Renal cortical epithelial cell (primary cell): Measurements from ENCODE around the gene RFLNA. TPM values are rescaled to one million over a fixed set of nuclear protein-coding genes. Genes with fewer than 3 reads are reported as not detected.
"Not testable (repeated sequence)": the region's sequence is repeated elsewhere in the genome, so short reads cannot be mapped to it uniquely, and the experiment has no call there.

Experiments used
- DNase-seq: peaks from one replicate; pipeline ENCODE4 v3.0.0-alpha.2; 2011; ENCODE audit warnings: low read depth
- total RNA-seq: library from RNA; depleted of rRNA; stranded (reverse); fragments of >200 nt; gene quantifications from 2 replicates; pipeline ENCODE4 v1.2.3, GENCODE V29; 2014

The RFLNA gene
- total RNA-seq, 1 donor from 2014 or later, result 19.2 TPM

DNA sequence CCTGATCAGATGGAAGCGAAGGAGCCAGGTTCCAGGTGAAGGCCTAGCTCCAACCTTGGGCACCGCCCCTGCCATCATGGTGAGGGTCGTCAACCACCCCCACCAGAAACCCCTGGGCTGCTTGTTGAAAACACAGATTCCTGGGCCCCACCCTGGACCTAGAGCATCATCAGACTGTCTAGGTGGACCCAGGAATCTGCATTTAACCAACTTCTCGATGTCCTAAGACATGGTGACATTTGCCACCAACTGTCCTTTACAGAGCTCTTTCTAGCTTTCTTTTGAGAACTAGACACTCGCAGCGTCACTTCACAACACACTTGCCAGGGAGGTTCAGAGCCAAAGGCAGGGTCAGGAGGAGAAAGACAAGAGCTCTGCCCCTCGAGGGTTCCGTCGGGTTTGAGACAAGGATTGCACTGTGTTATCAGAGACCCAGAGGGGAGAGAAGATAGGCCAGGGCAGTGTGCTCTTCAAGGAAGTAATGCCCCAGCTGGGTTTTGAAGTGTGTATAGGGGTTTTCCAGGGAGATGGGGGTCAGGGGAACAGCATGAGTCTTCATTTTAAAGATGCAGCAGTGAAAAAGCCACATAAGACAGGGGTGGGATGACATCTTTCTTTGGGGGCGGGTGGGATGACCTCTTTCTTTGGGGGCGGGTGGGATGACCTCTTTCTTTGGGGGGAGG lies 24.6 kb downstream of the RFLNA start:
- no peak for DNase-seq

DNA sequence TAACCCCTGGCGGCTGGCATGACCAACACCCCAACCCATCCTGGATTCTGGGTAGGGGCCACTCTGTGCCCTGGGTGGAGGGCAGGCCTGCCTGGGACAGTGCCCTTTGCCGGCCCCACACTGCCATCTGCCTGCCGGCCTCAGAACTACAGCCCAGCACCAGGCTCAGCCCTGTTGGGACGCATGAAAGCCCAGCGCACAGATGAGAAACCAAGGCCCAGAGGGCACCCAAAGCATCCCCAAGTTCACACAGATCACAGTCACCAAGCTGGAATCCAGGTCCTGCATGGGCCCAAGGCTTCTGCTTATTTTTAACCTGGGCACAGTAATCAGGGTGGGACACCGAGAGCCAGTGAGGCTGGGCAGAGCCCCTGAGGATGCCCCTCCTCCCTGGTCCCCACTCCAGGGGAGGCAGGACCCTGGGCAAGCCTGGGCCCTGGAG lies 26.2 kb downstream of the RFLNA start:
- peak; percentile 16 for DNase-seq

DNA sequence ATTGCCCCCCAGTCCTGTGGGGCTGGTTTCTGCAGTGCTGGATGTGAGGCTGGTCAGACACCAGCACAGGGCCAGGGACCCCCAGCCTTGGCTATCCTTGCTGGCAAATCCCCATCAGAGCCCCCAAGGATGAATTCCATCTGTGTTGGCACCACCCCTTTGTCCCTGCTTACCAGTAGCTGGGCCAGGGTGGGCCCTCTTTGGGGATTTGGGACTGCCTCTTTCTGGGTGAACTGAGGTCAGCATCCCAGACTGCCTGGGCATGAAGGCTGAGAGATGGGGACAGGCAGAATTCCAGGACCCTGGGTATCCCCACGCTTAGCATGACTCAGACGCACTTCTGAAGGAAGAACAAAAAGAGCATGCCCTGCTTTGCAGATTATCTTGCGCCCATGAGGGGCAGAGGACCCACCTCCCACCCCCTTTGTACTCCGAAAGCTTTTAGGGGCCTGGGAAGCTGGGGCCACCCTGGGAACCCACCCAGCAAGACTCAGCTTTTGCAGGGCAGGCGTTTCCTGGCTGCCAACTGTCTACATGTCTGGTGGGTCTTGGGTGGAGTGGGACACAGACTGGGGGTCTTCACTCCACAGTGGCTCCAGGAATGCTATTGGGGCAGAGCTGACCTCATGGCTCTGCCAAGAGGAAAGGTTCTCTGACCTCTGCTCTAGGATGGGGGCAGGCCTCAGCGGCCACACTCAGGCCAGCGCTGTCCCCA lies 26.8 kb downstream of the RFLNA start:
- DNase-seq, result no peak

DNA sequence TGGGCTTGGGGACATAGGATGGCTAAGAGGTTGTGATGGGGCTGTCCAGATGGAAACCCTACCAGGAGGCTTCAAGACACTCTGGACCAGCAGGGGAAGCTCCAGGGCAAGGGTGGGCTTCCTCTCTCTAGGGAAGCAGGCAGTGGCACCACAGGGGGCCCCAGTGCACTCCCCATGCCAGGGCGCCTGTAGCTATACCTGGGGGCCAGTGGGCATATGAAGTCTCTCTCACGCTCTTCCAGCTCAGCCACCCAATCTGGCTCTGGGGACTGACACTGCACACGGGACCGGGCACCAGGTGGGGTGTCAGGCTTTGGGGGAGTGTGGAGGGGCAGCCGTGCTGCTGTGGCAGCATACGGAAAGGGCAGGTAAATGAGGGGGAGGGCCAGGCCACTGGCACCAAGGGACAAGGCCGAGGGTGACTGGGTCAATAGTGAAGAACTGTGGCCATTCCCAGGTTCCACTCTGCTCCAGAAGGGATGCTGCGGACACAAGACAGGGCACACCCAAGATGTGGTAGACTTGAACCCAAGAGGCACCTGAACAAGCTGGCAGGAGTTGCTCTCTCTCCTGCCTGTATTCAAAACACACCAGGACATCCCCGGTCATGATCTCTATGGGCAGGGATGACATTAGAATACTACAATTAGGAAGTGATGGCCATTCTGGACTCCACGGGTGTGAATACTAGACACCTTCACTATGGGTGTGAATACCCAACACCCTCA lies 27.5 kb downstream of the RFLNA start:
- no peak for DNase-seq

DNA sequence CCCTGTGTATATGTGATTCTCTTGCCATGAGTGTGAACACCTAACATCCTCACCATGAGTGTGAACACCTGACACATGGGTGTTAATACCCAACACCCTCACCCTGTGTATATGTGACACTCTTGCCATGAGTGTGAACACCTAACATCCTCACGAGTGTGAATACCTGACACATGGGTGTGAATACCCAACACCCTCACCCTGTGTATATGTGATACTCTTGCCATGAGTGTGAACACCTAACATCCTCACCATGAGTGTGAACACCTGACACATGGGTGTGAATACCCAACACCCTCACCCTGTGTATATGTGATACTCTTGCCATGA lies 28.1 kb downstream of the RFLNA start:
- DNase-seq, result not testable (repeated sequence)

DNA sequence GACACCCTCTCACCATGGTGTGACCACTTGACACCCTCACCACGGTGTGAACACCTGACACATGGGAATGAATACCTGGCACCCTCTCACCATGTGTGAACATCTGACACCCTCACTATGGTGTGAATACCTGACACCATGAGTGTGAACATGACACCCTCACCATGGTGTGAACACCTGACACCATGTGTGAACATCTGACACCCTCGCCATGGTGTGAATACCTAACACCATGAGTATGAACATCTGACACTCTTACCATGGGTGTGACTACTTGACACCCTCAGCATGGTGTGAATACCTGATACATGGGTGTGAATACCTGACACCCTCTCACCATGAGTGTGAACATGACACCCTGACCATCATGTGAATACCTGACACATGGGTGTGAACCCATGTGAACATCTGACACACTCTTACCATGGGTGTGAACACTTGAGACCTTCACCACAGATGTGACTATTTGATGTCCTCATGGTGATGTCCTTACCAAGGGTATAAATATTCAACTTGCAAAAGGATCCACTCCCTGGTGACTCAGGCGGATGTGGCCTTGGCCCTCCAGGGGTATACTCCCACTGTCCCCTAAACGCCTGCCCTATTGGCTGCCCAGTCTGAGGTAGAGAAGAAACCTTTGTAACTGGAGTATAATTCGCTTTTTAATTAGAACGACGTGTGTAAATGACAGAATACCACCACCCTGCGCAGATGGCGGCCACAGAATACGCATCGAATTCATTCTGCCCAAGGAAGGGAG lies 29.1 kb downstream of the RFLNA start:
- no peak for DNase-seq

DNA sequence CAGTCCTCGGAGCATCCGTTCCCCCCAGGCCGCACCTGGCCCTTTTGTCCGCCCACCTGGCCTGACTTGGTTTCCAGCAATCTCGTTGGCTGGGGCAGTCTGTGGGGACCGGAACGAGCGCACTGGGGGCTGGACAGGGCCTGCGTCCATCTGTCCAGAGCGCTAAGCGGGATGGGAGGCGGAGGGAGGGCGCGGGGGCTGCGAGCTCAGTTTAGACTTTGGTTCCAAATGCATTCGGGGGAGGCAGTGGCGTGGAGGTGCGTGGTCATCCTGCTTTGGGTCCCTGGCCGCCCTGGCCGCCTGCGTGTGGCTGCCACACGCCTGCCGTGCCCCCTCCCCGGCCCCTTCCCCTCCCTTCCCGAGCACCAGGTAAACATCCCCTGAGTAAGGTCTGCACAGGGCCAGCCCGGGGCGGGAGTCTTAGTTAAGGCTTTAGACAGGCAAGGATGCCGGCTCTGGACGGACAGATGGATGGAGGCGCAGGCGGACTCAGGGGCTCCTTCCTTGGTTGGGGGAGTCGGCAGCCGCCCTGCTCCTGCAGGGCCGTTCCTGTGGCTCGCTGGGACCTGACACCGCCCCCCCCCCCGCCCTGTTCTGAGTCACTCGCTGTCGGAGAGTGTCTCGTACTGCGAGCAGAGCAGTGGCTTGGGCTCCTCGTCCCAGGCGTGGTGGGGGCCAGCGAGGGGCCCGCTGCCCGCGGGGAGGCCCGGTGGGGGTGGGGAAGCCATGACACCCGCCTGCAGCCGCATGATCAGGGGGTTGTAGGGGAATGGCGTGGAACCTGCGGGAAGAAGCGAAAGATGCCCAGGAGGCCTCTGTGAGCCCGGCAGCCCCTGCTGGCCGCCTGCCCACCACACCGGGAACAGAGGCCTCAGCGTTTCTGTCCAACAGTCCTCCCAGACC lies 30.2 kb downstream of the RFLNA start:
- no peak for DNase-seq

DNA sequence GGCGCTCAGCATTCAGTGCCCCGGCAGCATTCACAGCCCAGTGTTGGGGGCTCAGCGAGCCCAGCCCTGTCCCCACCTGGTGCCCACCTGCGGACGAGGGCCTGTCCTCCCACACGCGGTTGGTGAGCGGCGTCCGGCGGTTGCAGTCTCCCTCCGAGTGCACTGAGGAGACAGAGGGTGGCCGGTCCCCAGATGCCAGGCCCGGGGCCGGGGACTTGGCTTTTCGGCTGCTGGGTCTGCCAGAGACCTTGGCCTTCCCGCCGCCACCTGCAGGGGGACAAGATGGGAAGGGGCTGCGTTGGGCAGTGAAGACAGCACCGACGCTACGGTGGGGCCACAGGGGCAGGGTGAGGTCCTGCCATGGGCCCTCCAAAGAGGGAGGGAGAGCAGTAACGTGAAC lies 31.2 kb downstream of the RFLNA start:
- DNase-seq, result no peak

DNA sequence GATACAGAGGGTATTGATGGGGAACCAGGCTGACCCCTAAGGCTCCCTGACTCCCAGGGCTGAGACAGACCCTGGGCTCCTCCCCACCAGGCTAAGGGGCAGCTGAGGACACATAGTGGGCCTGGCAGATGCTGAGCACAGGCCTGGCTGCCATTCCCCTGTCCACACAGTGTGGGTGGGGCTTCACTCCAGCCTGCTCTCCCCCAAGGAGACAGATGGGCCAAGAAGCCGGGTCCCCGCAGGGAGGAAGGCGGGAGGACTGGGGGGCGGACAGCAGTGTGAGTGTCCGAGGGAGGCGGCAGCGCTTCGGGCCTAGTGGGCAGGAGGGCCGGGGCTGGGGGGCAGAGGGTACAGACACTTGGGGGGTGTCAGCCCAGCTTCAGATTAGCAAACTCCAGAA lies 32.0 kb downstream of the RFLNA start:
- no peak for DNase-seq

DNA sequence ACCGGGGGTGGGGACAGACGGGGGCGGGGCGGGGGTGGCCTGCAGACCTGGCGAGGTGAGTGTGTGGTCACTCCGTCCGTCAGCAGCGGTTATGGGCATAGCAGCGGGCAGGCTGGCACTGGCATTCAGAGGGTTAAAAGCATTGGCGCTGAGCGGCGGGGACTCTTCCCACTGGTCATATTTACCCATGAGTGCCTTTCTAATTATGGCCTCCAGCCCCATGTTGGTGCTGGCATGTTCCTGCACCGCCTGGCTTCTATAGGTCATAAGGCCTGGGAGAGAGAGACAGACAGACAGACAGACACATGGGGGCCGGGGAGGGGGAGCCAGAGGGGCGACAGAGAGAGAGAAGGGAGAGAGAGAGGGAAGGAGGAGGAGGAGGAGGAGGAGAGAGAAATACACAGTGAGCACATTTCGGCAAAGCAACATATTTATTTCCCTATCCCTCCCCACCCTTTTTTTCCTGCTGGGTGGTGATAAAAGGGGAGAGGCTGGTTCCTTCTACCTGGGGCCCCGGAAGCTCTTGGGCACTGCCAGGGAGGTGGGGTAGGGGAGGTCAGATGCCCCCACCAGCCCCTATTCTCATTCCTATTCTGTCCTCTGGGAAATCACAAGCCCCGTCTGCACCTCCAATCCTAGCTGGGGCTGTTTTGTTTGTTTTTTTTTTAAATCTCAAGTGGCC lies 32.6 kb downstream of the RFLNA start:
- no peak for DNase-seq

DNA sequence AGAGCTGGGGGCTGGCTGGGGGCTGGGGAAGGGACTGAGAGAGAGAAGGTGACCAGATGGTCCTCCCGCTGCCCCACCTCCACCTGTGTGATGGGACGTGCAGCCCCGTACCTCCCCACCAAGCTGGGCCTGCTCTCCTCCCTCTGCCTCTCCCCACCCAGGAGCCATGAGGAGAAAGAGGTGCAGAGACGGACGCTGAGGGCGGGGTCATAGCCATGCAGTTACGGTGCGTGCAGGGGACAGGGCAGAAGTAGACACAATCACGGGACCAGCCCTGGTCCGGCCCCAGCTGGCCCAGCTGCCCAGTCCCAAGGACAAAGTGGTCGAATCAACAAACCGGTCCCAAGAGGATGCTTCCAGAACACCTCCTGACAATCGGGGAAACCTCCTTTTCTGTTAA lies 33.2 kb downstream of the RFLNA start:
- DNase-seq, result no peak

DNA sequence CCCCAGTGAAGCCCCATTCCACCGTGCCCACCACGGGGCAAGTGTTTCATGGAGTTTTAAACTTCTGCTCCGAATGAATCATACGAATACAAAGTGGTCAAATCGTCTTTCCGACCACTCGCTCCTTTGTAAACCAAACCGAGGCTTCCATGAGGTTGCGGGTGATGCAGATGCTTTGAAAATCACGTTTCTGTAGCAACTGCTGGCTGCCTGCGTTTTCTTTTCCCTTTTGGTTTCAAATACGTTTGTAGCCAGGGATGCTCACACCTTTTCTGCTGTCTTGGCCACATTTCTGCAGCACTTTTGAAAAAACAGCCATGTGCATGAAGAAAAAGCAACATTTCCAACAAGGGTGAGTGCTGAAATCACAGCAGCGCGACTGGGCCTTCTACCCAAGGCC lies 33.7 kb downstream of the RFLNA start:
- DNase-seq, result no peak

DNA sequence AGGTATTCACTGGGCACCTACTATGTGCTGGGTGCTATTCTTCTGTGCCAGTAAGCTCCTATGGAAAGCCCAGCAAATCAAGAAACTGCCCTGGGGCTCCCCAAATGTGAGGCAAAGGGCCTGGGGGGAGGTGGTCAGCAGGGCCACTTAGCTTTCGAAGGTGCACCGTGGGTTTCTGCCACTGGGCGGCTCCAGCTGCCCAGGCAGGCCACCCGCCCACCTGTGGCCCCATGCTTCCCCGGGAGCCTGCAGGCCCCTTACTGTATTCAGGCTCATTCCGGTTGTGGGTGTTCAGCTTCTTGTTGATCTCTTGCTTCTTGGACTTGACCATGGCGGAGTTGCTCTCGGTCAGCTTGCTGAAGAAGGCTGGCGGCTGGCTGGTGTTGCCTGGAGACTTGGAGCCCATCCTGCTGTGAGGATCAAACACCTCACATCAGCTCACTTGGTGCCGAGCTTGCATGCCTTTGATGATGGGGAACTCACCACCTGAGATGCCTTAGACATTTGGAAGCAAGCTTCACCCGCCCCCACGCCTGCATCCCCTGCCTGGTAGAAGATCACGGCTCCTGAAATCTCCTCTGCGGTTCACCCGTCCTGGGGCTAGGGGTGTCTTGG lies 37.3 kb downstream of the RFLNA start:
- no peak for DNase-seq

DNA sequence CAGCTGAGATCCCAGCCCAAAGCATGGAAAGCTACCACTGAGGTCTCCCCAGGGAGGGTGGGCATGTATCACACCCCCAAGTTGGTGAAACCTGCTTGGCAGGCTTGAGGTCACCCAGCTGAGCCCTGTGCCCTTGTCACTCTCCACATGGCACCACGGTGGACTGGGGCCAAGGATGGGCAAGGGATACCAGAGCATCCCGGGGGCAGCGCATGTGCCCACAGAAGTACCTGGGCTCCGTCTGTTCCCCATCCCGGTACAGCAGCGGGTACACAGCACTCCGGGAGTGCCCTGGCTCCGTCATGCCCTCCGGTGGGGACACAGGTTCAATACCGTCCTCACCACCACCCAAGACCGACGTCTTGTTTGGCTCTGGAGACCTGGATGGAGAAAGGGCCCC lies 38.0 kb downstream of the RFLNA start:
- DNase-seq, result no peak

DNA sequence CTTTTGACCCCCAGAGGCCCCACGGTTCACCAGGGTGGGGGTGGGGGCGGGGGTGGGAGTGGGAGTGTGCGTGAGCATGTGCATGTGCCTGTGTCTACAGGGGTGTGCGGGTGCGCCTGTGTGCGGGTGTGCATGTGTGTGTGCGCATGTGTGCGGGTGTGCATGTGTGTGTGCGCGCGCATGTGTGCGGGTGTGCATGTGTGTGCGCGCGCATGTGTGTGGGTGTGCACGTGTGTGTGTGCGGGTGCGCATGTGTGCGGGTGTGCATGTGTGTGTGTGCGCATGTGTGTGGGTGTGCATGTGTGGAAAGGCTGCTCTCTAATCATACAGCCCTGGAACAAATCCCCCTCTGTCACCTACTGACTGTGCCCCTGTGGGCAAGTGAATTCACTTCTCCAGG lies 38.8 kb downstream of the RFLNA start:
- no peak for DNase-seq

DNA sequence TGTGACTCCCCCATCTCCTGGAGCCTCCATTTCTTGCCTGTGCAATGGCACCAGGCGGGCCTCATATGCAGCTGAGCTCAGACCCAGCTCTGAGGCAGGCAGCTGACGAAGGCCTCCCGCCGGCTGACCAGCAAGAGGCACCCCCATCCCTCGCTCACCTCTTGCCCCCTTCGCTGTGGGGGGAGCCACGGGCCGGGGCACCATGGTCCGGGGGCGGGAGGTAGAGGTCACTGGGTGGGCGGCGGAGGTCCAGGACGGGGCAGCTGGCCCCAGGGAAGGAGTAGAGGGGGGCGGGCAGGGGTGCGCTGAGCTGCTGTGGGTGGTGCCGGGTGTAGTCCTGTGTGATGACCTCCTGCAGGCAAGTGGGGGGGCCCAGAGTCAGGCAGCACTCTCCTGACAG lies 39.4 kb downstream of the RFLNA start:
- no peak for DNase-seq

DNA sequence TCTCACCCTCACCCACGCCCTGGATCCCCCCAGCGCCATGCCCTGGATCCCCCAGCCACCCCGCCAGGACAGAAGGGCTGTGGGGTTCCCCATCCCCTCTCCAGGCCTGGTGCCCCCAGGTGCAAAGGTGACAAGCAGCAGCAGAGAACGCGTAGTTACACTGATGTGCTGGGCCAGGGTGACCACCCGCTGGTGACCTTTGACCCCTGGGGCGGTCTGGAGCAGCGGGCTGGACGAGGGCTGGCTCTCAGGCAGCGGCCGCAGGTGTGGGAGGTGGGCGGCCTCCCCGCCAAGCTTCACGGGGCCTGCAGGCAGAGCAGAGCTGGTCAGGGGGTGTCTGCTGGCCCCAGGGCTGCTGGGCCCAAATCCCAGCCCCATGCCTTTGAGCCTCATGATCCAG lies 40.1 kb downstream of the RFLNA start:
- DNase-seq, result no peak

DNA sequence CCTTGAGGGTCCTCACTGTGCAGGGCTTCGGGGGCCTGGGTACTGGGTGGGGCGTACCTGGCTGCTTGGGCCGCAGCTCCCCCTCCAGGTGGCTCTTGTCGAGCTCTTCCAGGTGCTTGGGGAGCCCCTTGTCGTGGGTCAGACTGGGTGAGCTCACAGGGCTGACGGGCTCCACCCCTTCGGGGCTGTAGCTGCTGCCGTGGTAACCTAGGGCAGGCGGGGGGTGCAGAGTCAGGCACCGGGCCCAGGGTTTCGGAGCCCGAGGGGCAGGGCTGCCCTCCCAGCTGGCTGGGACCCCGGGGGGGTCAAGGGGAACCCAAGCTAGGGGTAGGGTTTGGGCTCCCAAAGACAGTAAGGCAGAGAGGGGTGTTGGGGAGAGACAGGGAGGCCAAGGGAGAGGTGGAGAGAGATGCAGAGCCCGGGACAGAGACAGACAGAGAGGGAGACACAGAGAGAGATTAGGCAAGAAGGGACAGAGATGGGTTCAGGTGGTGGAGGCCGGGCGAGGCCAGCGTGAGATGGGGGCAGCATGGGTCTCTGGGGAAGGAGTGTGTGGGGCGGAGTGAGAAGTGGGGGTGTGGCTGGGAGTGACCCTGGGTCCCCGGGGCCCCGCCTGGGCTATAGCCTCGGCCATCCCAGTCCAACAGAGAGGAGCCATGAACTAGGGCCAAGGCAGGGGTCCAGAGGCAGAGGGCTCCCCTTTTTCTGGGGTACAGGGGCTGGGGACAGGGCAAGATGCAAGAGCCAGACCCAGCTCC lies 40.7 kb downstream of the RFLNA start:
- DNase-seq, result no peak

DNA sequence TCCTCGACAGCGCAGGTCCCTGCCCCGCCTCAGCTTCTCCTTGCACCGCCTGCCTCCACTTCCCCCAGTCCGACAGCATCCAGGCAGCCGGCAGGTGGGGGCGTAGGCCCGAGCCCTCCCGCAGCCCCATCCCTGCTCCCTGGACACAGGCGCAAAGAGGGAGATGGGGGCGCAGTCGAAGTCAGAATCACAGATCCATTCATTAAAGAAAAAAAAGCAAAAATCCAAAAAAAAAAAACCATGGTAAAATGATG lies 41.2 kb downstream of the RFLNA start:
- DNase-seq, result no peak
